Tibial nerve (tissue), 3 donors: ENCODE measurements around the gene RAPGEF5.

Experiments used
- POLR2A ChIP-seq, 2 donors: fragments of 450-650 bp; IDR thresholded peaks; one replicate each; pipeline ENCODE4 v1.6.1; 2017; ENCODE audit warnings: antibody characterized with exemption in 2 of 2, mild to moderate bottlenecking in 2 of 2, moderate library complexity in 2 of 2
- TF ChIP-seq, protein P1 (sequence below), 5 experiments: fragments of 200-600 bp in 3 of 5; fragments of 450-650 bp in 2 of 5; sonication (generic) in 3 of 5; IDR thresholded peaks; one replicate each; pipeline ENCODE4 v1.5.1; 2016 to 2019; ENCODE audit warnings: antibody characterized with exemption in 5 of 5, mild to moderate bottlenecking in 3 of 5, moderate library complexity in 2 of 5

DNA sequence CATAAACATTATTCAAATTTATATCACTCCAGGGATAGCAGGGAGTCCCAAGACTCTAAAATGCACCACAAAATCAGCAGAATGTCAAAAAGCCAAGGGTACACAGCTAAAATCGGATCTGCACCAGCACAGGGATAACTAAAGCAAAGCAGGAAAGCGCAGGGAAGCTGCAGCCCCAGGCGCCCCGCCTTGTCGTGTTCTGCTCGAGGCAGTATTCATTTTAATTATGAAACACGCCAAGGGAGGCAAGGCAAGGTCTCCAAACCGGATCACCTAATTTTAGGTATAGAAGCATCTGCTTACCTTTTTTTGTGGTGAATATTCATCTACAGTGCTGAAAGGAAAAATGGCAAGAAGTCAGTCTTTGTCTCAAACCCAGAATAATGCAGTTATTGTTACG lies 199.4 kb downstream of the RAPGEF5 start:
- TF ChIP-seq, protein P1, sequence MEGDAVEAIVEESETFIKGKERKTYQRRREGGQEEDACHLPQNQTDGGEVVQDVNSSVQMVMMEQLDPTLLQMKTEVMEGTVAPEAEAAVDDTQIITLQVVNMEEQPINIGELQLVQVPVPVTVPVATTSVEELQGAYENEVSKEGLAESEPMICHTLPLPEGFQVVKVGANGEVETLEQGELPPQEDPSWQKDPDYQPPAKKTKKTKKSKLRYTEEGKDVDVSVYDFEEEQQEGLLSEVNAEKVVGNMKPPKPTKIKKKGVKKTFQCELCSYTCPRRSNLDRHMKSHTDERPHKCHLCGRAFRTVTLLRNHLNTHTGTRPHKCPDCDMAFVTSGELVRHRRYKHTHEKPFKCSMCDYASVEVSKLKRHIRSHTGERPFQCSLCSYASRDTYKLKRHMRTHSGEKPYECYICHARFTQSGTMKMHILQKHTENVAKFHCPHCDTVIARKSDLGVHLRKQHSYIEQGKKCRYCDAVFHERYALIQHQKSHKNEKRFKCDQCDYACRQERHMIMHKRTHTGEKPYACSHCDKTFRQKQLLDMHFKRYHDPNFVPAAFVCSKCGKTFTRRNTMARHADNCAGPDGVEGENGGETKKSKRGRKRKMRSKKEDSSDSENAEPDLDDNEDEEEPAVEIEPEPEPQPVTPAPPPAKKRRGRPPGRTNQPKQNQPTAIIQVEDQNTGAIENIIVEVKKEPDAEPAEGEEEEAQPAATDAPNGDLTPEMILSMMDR (IDR thresholded peaks at IDR 0.05) = no peak
- no peak for TF ChIP-seq POLR2A (IDR thresholded peaks at IDR 0.05)
